Loucy (cell line): ENCODE data around the gene FIBIN.

Source experiments
- H2AFZ ChIP-seq: fragments of 200-600 bp; sonication (generic); 2 replicates; pipeline ENCODE4 v1.6.0; 2016; ENCODE audit warnings: antibody characterized with exemption, mild to moderate bottlenecking, low read length, moderate library complexity
- H3F3A ChIP-seq: fragments of 200-600 bp; 2 replicates; pipeline ENCODE4 v1.6.0; 2016; ENCODE audit warnings: antibody characterized with exemption, low read depth, mild to moderate bottlenecking
- H3K27me3 ChIP-seq: fragments of 200-600 bp; sonication (generic); 2 replicates; pipeline ENCODE4 v1.6.1; 2014; ENCODE audit warnings: low read length, mild to moderate bottlenecking; ENCODE audit not compliant: insufficient read depth, poor library complexity, severe bottlenecking
- H3K36me3 ChIP-seq: fragments of 200-600 bp; sonication (generic); 2 replicates; pipeline ENCODE4 v1.6.1; 2016; ENCODE audit warnings: low read length; ENCODE audit not compliant: insufficient read depth
- H3K4me1 ChIP-seq: fragments of 200-600 bp; sonication (generic); 2 replicates; pipeline ENCODE4 v1.5.1; 2014; ENCODE audit warnings: low read length, mild to moderate bottlenecking; ENCODE audit not compliant: insufficient read depth, poor library complexity, severe bottlenecking
- H3K4me2 ChIP-seq: fragments of 200-600 bp; sonication (generic); 2 replicates; pipeline ENCODE4 v1.6.0; 2014; ENCODE audit warnings: antibody characterized with exemption, low read length, low read depth, mild to moderate bottlenecking; ENCODE audit not compliant: poor library complexity, severe bottlenecking
- H3K4me3 ChIP-seq: fragments of 200-600 bp; sonication (generic); 2 replicates; pipeline ENCODE4 v1.5.1; 2014; ENCODE audit warnings: low read length, mild to moderate bottlenecking, mixed read lengths; ENCODE audit not compliant: poor library complexity, severe bottlenecking
- H3K79me2 ChIP-seq: fragments of 200-600 bp; sonication (generic); 2 replicates; pipeline ENCODE4 v1.6.1; 2014; ENCODE audit warnings: low read length; ENCODE audit not compliant: insufficient read depth
- H3K9ac ChIP-seq: fragments of 200-600 bp; sonication (generic); 2 replicates; pipeline ENCODE4 v1.6.0; 2014; ENCODE audit warnings: mild to moderate bottlenecking, low read depth, low read length, moderate library complexity; ENCODE audit not compliant: poor library complexity, severe bottlenecking
- H3K9me2 ChIP-seq: fragments of 200-600 bp; sonication (generic); replicated peaks from 2 replicates; pipeline ENCODE4 v1.6.1; 2016; ENCODE audit warnings: low read depth, low read length, mixed read lengths
- H3K9me3 ChIP-seq: fragments of 200-600 bp; sonication (generic); 2 replicates; pipeline ENCODE4 v1.6.1; 2014; ENCODE audit warnings: mild to moderate bottlenecking, antibody characterized with exemption, low read length, low read depth; ENCODE audit not compliant: insufficient read depth
- H4K20me1 ChIP-seq: fragments of 200-600 bp; sonication (generic); 2 replicates; pipeline ENCODE4 v1.6.0; 2014; ENCODE audit warnings: antibody characterized with exemption, low read length, mild to moderate bottlenecking; ENCODE audit not compliant: insufficient read depth, poor library complexity, severe bottlenecking
- EZH2phosphoT487 ChIP-seq: fragments of 200-600 bp; IDR thresholded peaks from 2 replicates; pipeline ENCODE4 v1.6.1; 2018; ENCODE audit warnings: antibody characterized with exemption, mild to moderate bottlenecking, moderate library complexity, borderline replicate concordance
- TF ChIP-seq, protein P1 (sequence below): fragments of 200-600 bp; sonication (generic); conservative IDR thresholded peaks from 2 replicates; pipeline ENCODE4 v1.5.1; 2014; ENCODE audit warnings: mild to moderate bottlenecking, antibody characterized with exemption, low read length

FIBIN gene

DNA sequence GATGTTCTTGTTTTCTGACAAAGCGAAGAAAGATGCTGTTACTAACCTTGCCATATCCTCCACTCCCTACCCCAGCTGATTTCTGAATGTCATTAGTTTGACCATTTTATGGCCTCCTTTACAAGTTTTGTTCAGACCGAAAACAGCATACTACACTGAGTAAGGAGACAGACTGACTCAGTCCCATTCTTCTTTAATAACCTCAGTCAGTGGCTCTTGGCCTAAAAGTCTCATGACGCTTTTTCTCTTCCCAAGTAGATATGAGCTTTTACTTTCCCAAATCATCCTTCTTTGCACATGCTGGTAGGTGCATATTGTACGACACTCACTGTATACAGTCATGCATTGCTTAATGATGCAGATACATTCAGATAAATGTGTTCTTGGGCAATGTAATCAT lies 8.0 kb upstream of the FIBIN start:
- Histone ChIP-seq H3K9ac (no peak overlapping the region), H3K9me2 (no peaks in the 10 kb centered on the region), H2AFZ (no peak overlapping the region), H3K79me2 (no peaks in the 10 kb centered on the region), H3K4me3 (no peak overlapping the region), H3K27me3 (no peaks in the 10 kb centered on the region), H4K20me1 (no peaks in the 10 kb centered on the region), H3K36me3 (no peaks in the 10 kb centered on the region), H3K9me3 (peaks cover 6% of the 10 kb centered on the region; the same call in 1 of the 2 replicates), H3F3A (no peaks in the 10 kb centered on the region), H3K4me1 (peaks cover 11% of the 10 kb centered on the region), H3K4me2 (no peak overlapping the region)
- TF ChIP-seq, protein P1, sequence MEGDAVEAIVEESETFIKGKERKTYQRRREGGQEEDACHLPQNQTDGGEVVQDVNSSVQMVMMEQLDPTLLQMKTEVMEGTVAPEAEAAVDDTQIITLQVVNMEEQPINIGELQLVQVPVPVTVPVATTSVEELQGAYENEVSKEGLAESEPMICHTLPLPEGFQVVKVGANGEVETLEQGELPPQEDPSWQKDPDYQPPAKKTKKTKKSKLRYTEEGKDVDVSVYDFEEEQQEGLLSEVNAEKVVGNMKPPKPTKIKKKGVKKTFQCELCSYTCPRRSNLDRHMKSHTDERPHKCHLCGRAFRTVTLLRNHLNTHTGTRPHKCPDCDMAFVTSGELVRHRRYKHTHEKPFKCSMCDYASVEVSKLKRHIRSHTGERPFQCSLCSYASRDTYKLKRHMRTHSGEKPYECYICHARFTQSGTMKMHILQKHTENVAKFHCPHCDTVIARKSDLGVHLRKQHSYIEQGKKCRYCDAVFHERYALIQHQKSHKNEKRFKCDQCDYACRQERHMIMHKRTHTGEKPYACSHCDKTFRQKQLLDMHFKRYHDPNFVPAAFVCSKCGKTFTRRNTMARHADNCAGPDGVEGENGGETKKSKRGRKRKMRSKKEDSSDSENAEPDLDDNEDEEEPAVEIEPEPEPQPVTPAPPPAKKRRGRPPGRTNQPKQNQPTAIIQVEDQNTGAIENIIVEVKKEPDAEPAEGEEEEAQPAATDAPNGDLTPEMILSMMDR, result no peak
- TF ChIP-seq EZH2phosphoT487, result no peak

DNA sequence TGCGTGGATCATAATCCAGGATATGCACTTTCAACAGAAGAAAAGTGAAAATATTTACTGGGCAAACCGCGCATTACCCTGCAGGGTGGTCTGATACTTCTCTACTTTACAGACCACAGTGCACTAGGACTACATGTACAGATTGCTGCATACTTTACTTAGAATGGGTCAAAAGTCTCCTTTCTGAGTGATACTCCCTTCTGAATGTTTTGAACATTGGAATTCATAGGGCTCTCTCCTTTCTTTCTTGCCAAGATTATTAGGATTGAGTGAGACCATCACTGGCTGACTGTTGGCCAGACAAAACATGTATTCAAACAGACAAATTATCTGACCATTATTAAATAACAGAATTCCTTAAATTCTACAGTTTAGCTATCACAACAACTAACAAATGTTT lies 6.6 kb upstream of the FIBIN start:
- no peak overlapping the region for H3K4me2 ChIP-seq
- H2AFZ ChIP-seq, result no peak overlapping the region
- H3K9me3 ChIP-seq, result peaks cover 6% of the 10 kb centered on the region; the same call in 1 of the 2 replicates
- no peaks in the 10 kb centered on the region for H4K20me1 ChIP-seq
- H3K27me3 ChIP-seq, result no peaks in the 10 kb centered on the region
- no peaks in the 10 kb centered on the region for H3K79me2 ChIP-seq
- no peak overlapping the region for H3K9ac ChIP-seq
- no peaks in the 10 kb centered on the region for H3K36me3 ChIP-seq
- peaks cover 16% of the 10 kb centered on the region for H3K4me1 ChIP-seq
- H3F3A ChIP-seq, result no peaks in the 10 kb centered on the region
- TF ChIP-seq, protein P1, result no peak
- TF ChIP-seq EZH2phosphoT487, result no peak
- no peak overlapping the region for H3K4me3 ChIP-seq
- no peaks in the 10 kb centered on the region for H3K9me2 ChIP-seq

DNA sequence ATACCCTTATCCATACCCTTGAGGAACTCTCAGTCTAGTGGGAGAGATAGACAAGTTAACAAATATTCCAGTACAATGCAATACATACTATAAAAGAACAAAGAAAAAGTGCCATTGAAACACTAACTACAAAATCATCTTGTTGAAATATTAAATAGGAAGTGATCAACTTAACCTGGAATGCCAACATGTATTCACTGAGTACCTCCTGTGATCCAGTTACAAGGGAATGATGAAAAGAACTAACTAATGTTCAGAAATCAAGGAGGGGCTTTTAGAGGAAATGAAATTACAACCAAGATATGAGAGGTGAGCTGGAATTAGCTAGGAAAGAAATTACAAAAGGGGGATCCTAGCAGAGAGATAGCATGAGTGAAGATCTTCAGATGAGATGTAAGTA lies 6.2 kb upstream of the FIBIN start:
- no peaks in the 10 kb centered on the region for H3K36me3 ChIP-seq
- H3K9ac ChIP-seq, result no peak overlapping the region
- no peak overlapping the region for H3K4me2 ChIP-seq
- no peaks in the 10 kb centered on the region for H3K9me2 ChIP-seq
- no peaks in the 10 kb centered on the region for H4K20me1 ChIP-seq
- no peaks in the 10 kb centered on the region for H3K79me2 ChIP-seq
- H3K4me3 ChIP-seq, result no peak overlapping the region
- H3K27me3 ChIP-seq, result no peaks in the 10 kb centered on the region
- no peaks in the 10 kb centered on the region for H3F3A ChIP-seq
- no peak overlapping the region; the same call in 1 of the 2 replicates for H2AFZ ChIP-seq
- H3K9me3 ChIP-seq, result peaks cover 6% of the 10 kb centered on the region; the same call in 1 of the 2 replicates
- no peak for TF ChIP-seq EZH2phosphoT487
- TF ChIP-seq, protein P1, result no peak
- H3K4me1 ChIP-seq, result peaks cover 16% of the 10 kb centered on the region
